Hepatocyte (in vitro differentiated cells): Measurements from ENCODE around the gene RELL1.

Source experiments
- CTCF ChIP-seq: fragments of 200-600 bp; sonication (generic); IDR thresholded peaks from 2 replicates; pipeline ENCODE4 v1.5.1; 2016; ENCODE audit warnings: antibody characterized with exemption, mild to moderate bottlenecking; ENCODE audit not compliant: poor library complexity
- EZH2phosphoT487 ChIP-seq: fragments of 200-600 bp; sonication (generic); IDR thresholded peaks from one replicate; pipeline ENCODE4 v1.6.1; 2018; ENCODE audit warnings: antibody characterized with exemption, mild to moderate bottlenecking, low read depth, moderate library complexity; ENCODE audit not compliant: unreplicated experiment, severe bottlenecking

DNA sequence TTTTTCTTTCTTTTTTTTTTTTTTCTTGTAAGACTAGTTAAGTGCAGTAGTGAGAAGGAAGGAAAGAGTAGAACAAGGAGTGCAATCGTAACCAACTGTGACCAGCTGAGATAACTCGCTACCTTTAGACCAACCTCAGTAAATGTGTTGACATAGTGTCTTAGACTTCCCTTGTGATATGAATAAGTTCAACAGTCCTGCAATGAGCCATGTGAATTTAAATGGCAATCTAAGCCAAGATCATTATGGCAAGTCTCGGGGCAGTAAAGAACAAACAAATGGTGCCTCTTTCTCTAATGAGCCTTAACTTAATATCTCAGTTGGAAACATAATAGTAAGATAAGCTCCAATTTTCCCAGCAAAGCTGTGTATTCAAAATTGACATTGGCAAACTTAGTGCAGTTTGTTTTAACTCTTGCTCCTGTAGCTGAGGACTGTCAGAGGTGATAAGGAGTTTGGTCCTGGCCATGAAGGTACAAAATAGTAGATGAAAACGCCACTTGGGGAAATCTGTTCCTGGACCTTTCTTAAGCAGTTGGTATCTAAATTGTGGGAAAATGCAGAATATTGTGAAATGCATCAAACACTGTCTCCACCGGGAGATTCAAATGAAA is 13.8 kb upstream of the RELL1 start:
- no peak for TF ChIP-seq CTCF
- no peak for TF ChIP-seq EZH2phosphoT487
